IPS-18c (cell line): ENCODE results near the gene ARMH3.
A peak's percentile ranks its signal among the peaks of the same experiment; 100 is the strongest.

ENCODE experiments used
- H3K4me3 ChIP-seq: 2 replicates; pipeline ENCODE4 v1.7.0; 2013; ENCODE audit warnings: low read depth, mild to moderate bottlenecking, low read length, moderate library complexity; ENCODE audit not compliant: insufficient read depth
- H3K9me3 ChIP-seq: one replicate; pipeline ENCODE4 v1.6.1; 2013; ENCODE audit warnings: mild to moderate bottlenecking, low read length, moderate library complexity; ENCODE audit not compliant: control insufficient read depth, insufficient read depth

ARMH3 gene

GRCh38 chr10:101817337-101818118, 238.4 kb downstream of the ARMH3 start:
- H3K4me3 ChIP-seq, result peak overlapping the region; percentile 68
- H3K9me3 ChIP-seq, result no peaks in the 10 kb centered on the region

GRCh38 chr10:101816913-101817336, 239.0 kb downstream of the ARMH3 start:
- H3K4me3 ChIP-seq, result peak overlapping the region; percentile 68
- H3K9me3 ChIP-seq, result no peaks in the 10 kb centered on the region

GRCh38 chr10:101816376-101816775, 239.6 kb downstream of the ARMH3 start:
- peak overlapping the region; percentile 68 for H3K4me3 ChIP-seq
- no peaks in the 10 kb centered on the region for H3K9me3 ChIP-seq

GRCh38 chr10:101814466-101815071, 241.4 kb downstream of the ARMH3 start:
- H3K4me3 ChIP-seq, result no peak overlapping the region; the same call in 1 of the 2 replicates
- no peaks in the 10 kb centered on the region for H3K9me3 ChIP-seq

GRCh38 chr10:101812606-101813005, 243.4 kb downstream of the ARMH3 start:
- H3K4me3 ChIP-seq, result no peak overlapping the region

GRCh38 chr10:101807158-101807557, 248.8 kb downstream of the ARMH3 start:
- Histone ChIP-seq H3K4me3 (no peak overlapping the region), H3K9me3 (no peaks in the 10 kb centered on the region)

More at GRCh38 chr10:101812606-101813005, 243.4 kb downstream of the ARMH3 start:
- no peaks in the 10 kb centered on the region for H3K9me3 ChIP-seq

- Histone ChIP-seq H3K4me3 (no peak overlapping the region), H3K9me3 (no peaks in the 10 kb centered on the region)
These were observed 252.5 kb downstream of the ARMH3 start for GRCh38 chr10:101803511-101803910.

GRCh38 chr10:101797403-101798059, 258.4 kb downstream of the ARMH3 start:
- Histone ChIP-seq H3K4me3 (no peak overlapping the region), H3K9me3 (no peaks in the 10 kb centered on the region)
